Stimulated activated effector memory CD8-positive, alpha-beta T cell treated with anti-CD3 and anti-CD28 coated beads, Interleukin-12 subunit alpha, Interleukin-12 subunit beta, amount 100 ng/mL, for 72 hours (primary cell): ENCODE measurements around the gene P2RX1.

Source experiments
- ATAC-seq: fragments of 150-1000 bp; cut with Tn5 transposase; 2 replicates; pipeline ENCODE4 v1.10.0; 2021
- DNase-seq, 2 donors: peaks; one replicate each; pipeline ENCODE4 v3.0.0; 2021 to 2022; ENCODE audit warnings: low spot score in 2 of 2
- H3K27ac Mint-ChIP-seq: one replicate; pipeline ENCODE4 v1.8.0; 2022; ENCODE audit warnings: mild to moderate bottlenecking, mixed read lengths
- H3K36me3 Mint-ChIP-seq: one replicate; pipeline ENCODE4 v1.8.0; 2022; ENCODE audit warnings: mild to moderate bottlenecking, mixed read lengths
- H3K4me1 Mint-ChIP-seq: one replicate; pipeline ENCODE4 v1.8.0; 2022; ENCODE audit warnings: mixed read lengths
- H3K4me3 Mint-ChIP-seq: one replicate; pipeline ENCODE4 v1.8.0; 2022; ENCODE audit warnings: mild to moderate bottlenecking, mixed read lengths
- H3K9me3 Mint-ChIP-seq: one replicate; pipeline ENCODE4 v1.8.0; 2022; ENCODE audit warnings: mixed read lengths

P2RX1 gene

DNA sequence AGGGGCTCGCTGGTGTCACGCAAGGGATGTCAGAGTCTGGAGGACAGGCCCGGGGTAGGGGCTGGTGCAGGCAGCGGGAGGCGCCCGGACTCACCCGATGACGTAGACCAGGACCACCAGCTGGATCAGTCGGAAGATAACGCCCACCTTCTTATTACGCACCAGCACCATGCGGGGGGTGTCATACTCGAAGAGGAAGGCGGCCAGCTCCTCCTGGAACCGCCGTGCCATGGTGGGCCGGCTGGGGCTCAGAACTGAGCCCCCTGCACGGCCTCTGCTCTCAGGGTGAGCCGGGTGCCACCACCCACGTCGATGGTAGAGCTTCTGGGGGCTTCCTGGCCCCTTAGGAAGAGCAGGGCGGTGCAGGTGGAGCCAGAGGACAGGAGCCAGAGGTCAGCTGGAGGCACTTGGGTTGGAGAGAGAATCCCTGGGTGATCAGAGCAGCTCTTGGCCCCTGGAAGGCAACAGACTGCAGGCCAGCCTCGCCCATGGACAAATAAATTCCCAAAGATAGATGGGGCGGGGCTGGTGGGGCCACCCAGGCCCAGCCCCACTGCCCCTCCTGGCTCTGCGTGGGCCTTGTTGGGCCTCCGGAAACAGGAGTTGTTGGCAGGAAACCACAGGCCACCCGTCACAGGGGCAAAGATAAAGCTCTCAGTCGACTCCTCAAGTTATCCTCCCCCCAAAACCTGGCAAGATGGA, at the start of gene P2RX1:
P2RX1 (minus strand) TSS at position 471 of the 702 bp plus-strand sequence; CDS start at position 231, 240 bp downstream.
- H3K27ac Mint-ChIP-seq, result peak within 1 kb of the TSS; percentile 88
- DNase-seq (no peak), ATAC-seq (peak; percentile 52)

DNA sequence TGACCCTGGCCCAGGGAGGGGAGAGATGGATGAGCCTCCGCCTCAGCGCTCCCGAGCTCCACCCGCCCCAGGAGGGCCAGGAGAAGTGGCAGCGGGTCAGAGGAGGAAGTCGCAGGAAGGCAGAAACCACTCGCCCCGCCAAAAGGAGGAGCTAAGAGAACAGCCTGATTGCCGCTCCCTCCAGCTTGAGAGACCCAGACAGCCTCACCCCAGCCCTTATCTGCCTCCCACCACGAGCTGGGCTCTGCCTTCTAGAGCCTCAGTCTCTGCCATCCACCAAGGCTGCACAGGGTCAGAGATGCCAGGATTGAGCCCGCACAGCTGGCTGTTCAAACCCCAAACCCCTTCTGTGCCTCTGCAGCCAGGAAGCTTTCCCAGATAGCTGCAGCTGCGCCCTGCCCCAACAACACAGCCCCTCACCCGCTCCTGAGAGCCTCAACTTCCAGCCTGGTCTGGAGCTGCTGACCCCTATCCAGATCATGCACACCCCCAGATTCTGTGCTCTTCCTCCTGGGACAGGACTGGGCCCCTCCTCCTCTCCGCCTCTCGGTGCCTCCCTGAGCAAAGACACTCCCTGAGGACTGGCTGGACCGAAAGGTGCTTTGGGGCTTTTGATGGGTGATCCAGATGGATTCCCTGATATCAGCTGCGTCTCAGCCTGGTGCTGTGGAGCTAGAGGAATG, 49.0 kb upstream of the P2RX1 start:
- peaks cover 47% of the 10 kb centered on the region for H3K4me1 Mint-ChIP-seq
- H3K36me3 Mint-ChIP-seq, result peaks cover 14% of the 10 kb centered on the region
- H3K9me3 Mint-ChIP-seq, result no peaks in the 10 kb centered on the region
- H3K4me3 Mint-ChIP-seq, result peak overlapping the region; percentile 82
- ATAC-seq (peak; percentile 71), DNase-seq (peak; percentile 56 to 87)
- peak overlapping the region; percentile 90 for H3K27ac Mint-ChIP-seq

More for the DNA sequence above, at the start of gene P2RX1:
- Mint-ChIP-seq H3K36me3 (no peaks in the 10 kb centered on the region), H3K4me1 (peaks cover 44% of the 10 kb centered on the region), H3K4me3 (peak within 1 kb of the TSS; percentile 70), H3K9me3 (no peaks in the 10 kb centered on the region)

- Mint-ChIP-seq H3K36me3 (peaks cover 16% of the 10 kb centered on the region), H3K4me1 (peaks cover 55% of the 10 kb centered on the region), H3K27ac (peak within 1 kb of the TSS; percentile 90), H3K4me3 (peak within 1 kb of the TSS; percentile 89), H3K9me3 (no peaks in the 10 kb centered on the region)
- ATAC-seq (peak; percentile 84), DNase-seq (peak; percentile 51 to 79)
Observed at GRCh38 chr17:3964203-3965117, 48.2 kb upstream of the P2RX1 start, which contains the start of gene ATP2A3. Gene ATP2A3 (minus strand): TSS chr17:3964437. CDS start chr17:3964291, 146 bp downstream.

DNA sequence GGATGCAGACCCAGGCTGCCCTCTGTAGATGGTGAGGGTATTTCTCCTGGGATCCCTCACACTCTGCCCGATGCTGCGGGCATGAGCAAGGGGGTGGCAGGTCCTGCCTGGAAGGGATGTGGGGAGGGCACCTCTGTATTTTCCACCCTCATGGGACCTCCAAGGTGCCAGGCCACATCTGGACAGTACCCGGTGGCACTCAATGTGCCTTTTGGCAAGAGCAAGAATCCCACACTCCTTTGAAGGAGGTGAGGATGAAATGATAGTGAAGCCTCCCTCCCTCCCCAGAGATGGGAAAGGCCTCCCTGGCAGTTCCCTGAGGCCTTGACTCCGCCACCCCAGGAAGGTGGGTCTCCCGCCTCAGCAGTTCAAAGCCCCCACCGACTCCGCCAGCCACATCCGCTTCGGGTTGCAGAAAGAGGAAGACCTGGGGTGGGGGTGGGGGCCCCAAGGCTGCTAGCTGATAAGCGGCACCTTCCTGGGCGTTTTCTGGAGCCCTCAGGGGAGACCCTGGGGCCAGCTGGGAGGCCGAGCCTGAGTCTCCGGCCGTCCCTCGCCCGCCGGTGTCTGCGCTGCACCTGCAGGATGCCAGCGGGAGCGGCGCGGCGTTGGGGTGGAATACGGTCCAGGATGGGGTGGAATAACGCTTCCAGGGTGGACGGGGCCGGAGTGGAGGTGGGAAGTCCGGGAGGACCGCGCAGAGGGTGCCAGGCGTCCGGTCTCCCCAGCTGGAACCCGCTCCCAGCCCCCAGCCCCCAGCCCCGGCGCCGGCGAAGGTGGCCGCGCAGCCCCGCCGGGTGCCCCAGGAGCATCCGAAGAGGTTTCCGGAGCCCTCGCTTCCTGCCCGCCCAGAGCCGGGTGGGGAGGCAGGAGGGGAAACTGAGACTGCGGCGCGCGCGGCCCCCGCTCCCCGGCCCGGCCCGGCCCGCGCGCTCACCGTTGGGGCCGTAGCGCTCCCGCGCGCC, 47.3 kb upstream of the P2RX1 start:
- no peaks in the 10 kb centered on the region for H3K9me3 Mint-ChIP-seq
- peaks cover 16% of the 10 kb centered on the region for H3K36me3 Mint-ChIP-seq
- ATAC-seq (peak; percentile 46), DNase-seq (peak; percentile 32 to 74)
- peaks cover 62% of the 10 kb centered on the region for H3K4me1 Mint-ChIP-seq
- H3K27ac Mint-ChIP-seq, result peak overlapping the region; percentile 90
- H3K4me3 Mint-ChIP-seq, result peak overlapping the region; percentile 89

DNA sequence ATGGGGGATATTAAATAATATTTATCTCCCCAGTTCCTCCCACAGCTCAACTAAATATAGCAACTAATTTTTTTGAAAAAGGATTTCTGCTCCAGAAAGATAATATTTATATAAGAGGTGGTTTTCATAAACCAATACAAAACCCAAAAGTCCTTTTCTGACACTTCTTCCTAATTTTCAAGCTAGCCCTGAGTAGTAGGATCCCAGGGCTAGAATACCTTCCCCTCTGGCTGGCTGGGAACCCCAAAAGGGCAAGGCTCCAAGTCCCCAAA, 46.6 kb upstream of the P2RX1 start:
- peak overlapping the region; percentile 89 for H3K4me3 Mint-ChIP-seq
- peaks cover 16% of the 10 kb centered on the region for H3K36me3 Mint-ChIP-seq
- H3K9me3 Mint-ChIP-seq, result no peaks in the 10 kb centered on the region
- ATAC-seq (no peak), DNase-seq (no peak)
- H3K27ac Mint-ChIP-seq, result peak overlapping the region; percentile 90
- H3K4me1 Mint-ChIP-seq, result peaks cover 68% of the 10 kb centered on the region

DNA sequence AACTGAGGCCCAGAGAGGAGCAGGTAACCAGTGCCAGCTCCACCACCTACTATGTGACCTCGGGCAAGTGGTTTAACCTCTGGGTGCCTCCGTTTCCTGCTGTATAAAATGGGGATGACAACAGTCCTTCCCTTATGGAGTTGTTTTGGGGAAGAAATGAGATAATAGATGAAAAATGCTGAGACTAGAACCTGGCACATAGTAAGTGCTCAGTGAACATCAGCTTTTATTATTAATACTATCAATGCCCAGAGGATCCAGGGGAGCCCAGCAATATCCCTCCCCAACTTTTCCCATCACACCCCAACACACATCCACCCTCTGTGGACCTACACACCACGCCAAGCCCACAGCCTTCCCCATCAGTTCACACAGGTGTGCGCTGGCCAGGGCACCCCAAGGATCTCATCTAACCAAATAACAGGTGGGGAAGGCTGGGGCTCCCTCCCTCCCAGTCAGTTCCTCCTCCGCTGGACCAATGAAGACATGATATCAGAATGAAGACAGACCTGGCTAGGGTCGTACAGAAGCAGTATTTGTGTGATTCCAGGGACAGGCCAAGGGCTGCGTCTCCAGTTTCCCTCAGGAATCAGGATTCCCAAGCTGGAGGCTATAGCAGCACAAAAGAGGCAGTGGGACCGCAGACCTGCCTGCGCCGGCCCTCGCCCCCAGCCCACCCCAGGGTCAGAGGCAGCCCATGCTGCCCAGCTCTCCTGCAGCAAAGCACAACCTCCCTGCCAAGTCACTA, 46.1 kb upstream of the P2RX1 start:
- Mint-ChIP-seq H3K36me3 (peaks cover 19% of the 10 kb centered on the region), H3K9me3 (no peaks in the 10 kb centered on the region), H3K27ac (peak overlapping the region; percentile 90), H3K4me1 (peaks cover 73% of the 10 kb centered on the region), H3K4me3 (peak overlapping the region; percentile 89)
- ATAC-seq (no peak), DNase-seq (no peak)

DNA sequence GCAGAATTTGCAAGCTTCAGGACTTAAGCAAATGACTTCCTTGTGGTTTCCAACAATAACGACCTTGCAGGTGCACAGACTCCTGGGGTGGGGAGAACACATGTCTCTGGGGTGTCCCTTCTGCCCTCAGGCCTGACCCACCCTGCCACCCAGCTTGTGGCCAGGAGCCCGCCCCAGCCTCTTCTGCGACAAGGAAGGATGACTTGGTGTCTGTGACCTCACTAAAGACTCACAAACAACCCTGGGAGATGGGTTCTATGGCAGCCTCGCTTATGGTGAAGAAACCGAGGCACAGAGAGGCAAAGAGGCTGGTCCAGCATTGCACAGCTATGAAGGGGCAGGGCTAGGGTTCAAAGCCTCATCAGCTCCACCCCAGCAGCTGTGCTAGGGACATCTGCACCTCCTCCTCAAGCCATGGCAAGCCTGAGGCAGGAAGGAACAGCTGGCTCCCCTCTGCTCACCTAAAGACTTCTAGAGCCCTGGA, 45.3 kb upstream of the P2RX1 start:
- Mint-ChIP-seq H3K4me3 (peak overlapping the region; percentile 89), H3K27ac (peak overlapping the region; percentile 90), H3K4me1 (peaks cover 76% of the 10 kb centered on the region), H3K36me3 (peaks cover 27% of the 10 kb centered on the region), H3K9me3 (no peaks in the 10 kb centered on the region)
- DNase-seq, result peak in 1 of 2 donors; percentile 19
- ATAC-seq, result peak; percentile 31

- Mint-ChIP-seq H3K4me1 (peaks cover 81% of the 10 kb centered on the region), H3K36me3 (peaks cover 35% of the 10 kb centered on the region), H3K27ac (peak overlapping the region; percentile 90), H3K4me3 (peak overlapping the region; percentile 89), H3K9me3 (no peaks in the 10 kb centered on the region)
- DNase-seq (no peak), ATAC-seq (no peak)
Observed at GRCh38 chr17:3960764-3961163, 44.5 kb upstream of the P2RX1 start.

- Mint-ChIP-seq H3K27ac (peak overlapping the region; percentile 90), H3K4me3 (peak overlapping the region; percentile 89), H3K36me3 (peaks cover 41% of the 10 kb centered on the region), H3K4me1 (peaks cover 75% of the 10 kb centered on the region), H3K9me3 (no peaks in the 10 kb centered on the region)
- ATAC-seq (no peak), DNase-seq (no peak)
Observed at GRCh38 chr17:3959921-3960601, 43.8 kb upstream of the P2RX1 start.

GRCh38 chr17:3959295-3959899, 43.1 kb upstream of the P2RX1 start:
- no peak for DNase-seq
- Mint-ChIP-seq H3K27ac (peak overlapping the region; percentile 90), H3K4me3 (peak overlapping the region; percentile 36), H3K9me3 (no peaks in the 10 kb centered on the region), H3K4me1 (peaks cover 73% of the 10 kb centered on the region), H3K36me3 (peaks cover 44% of the 10 kb centered on the region)
- peak; percentile 32 for ATAC-seq

DNA sequence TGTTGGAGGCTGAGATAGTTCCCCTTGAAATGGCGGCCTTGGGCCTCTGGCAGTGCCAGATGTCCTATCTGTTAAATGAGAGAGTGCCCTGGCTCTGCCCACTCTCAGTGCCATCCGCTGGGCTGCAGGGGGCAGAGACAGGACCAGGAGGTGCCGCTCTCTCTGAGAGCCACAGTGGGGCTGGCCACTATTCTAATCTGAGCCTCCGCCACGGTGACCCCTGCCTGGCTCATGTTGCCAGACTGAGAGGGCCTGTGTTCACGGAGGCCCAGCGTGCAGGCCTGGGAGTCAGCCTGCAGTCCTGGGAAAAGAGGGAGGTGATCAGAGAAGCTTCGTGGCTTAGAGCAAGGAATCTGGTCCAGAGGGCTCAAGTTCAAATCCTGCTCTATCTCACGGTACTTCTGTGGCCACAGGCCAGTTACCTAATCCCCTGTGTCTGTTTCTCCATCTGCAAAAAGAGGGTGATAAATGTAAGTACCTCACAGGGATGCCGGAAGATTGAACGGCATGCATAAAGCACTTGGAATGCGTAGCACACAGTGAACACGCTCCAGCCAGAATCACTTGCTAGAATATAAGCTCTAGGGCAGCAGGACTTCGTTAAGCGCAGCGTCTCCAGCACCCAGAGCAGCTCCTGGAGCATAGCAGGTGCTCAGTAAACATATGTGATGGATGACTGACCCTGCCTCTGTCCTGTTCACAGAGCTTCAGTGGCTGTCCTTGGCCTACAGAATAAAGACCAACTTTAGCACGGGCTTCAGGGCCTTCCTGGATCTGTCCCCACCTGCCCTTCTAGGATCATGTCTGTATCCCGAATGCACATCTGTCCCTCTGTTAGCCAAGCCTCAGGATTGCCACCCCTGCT, 41.7 kb upstream of the P2RX1 start:
- no peak for ATAC-seq
- H3K4me1 Mint-ChIP-seq, result peaks cover 74% of the 10 kb centered on the region
- H3K4me3 Mint-ChIP-seq, result no peak overlapping the region
- no peaks in the 10 kb centered on the region for H3K9me3 Mint-ChIP-seq
- H3K36me3 Mint-ChIP-seq, result peaks cover 49% of the 10 kb centered on the region
- H3K27ac Mint-ChIP-seq, result peak overlapping the region; percentile 91
- DNase-seq, result no peak

- no peak for ATAC-seq
- Mint-ChIP-seq H3K4me3 (no peak overlapping the region), H3K27ac (peak overlapping the region; percentile 91), H3K4me1 (peaks cover 68% of the 10 kb centered on the region), H3K36me3 (peaks cover 57% of the 10 kb centered on the region), H3K9me3 (no peaks in the 10 kb centered on the region)
- DNase-seq, result no peak
Observed at GRCh38 chr17:3956983-3957382, 40.7 kb upstream of the P2RX1 start.
